GM23338 (cell line): ENCODE results near the gene ERICH3. TPM values are rescaled to one million over a fixed set of nuclear protein-coding genes. Genes with fewer than 3 reads are reported as not detected.

ENCODE experiments used
- ATAC-seq: fragments of 200-7000 bp; cut with Tn5 transposase; 3 replicates; pipeline ENCODE4 v1.9.1; 2020
- DNase-seq: peaks from one replicate; pipeline ENCODE4 v3.0.0-alpha.2; 2015; ENCODE audit warnings: low spot score
- H2AFZ ChIP-seq: fragments of 200-600 bp; sonication (generic); 2 replicates; pipeline ENCODE4 v1.8.0; 2016; ENCODE audit warnings: antibody characterized with exemption, mild to moderate bottlenecking, moderate library complexity
- H3F3A ChIP-seq: fragments of 200-600 bp; sonication (generic); replicated peaks from 2 replicates; pipeline ENCODE4 v1.8.0; 2017; ENCODE audit warnings: antibody characterized with exemption, mixed run types, low read depth
- H3K27ac ChIP-seq: fragments of 200-600 bp; sonication (generic); 2 replicates; pipeline ENCODE4 v1.6.1; 2016; ENCODE audit warnings: low read depth
- H3K27me3 ChIP-seq: fragments of 200-600 bp; sonication (generic); 2 replicates; pipeline ENCODE4 v1.8.0; 2016; ENCODE audit warnings: mild to moderate bottlenecking, mixed run types, moderate library complexity; ENCODE audit not compliant: insufficient read depth
- H3K36me3 ChIP-seq: fragments of 200-600 bp; sonication (generic); 2 replicates; pipeline ENCODE4 v1.8.0; 2016; ENCODE audit warnings: mild to moderate bottlenecking; ENCODE audit not compliant: insufficient read depth
- H3K4me1 ChIP-seq: fragments of 200-600 bp; sonication (generic); 2 replicates; pipeline ENCODE4 v1.8.0; 2016; ENCODE audit warnings: mild to moderate bottlenecking, moderate library complexity; ENCODE audit not compliant: insufficient read depth
- H3K4me2 ChIP-seq: fragments of 200-600 bp; sonication (generic); 2 replicates; pipeline ENCODE4 v1.7.1; 2017; ENCODE audit warnings: mixed run types
- H3K4me3 ChIP-seq: fragments of 200-600 bp; sonication (generic); 2 replicates; pipeline ENCODE4 v1.6.1; 2016; ENCODE audit warnings: mixed run types
- H3K79me2 ChIP-seq: fragments of 200-600 bp; sonication (generic); replicated peaks from 2 replicates; pipeline ENCODE4 v1.8.0; 2017; ENCODE audit warnings: mild to moderate bottlenecking; ENCODE audit not compliant: insufficient read depth
- H3K9me2 ChIP-seq: fragments of 200-600 bp; sonication (generic); 2 replicates; pipeline ENCODE4 v1.8.0; 2017; ENCODE audit not compliant: insufficient read depth
- H4K20me1 ChIP-seq: fragments of 200-600 bp; sonication (generic); replicated peaks from 2 replicates; pipeline ENCODE4 v1.8.0; 2017; ENCODE audit warnings: mild to moderate bottlenecking; ENCODE audit not compliant: insufficient read depth
- H3K27ac Mint-ChIP-seq: 2 replicates; pipeline ENCODE4 v1.8.0; 2020; ENCODE audit warnings: inconsistent platforms, mild to moderate bottlenecking, moderate library complexity, mixed read lengths
- H3K27me3 Mint-ChIP-seq: 3 replicates; pipeline ENCODE4 v1.8.0; 2022; ENCODE audit warnings: low read depth, mild to moderate bottlenecking, moderate library complexity, mixed read lengths, inconsistent platforms; ENCODE audit not compliant: insufficient read depth, poor library complexity
- H3K36me3 Mint-ChIP-seq: 3 replicates; pipeline ENCODE4 v1.8.0; 2021; ENCODE audit warnings: low read depth, mild to moderate bottlenecking, inconsistent platforms, moderate library complexity, mixed read lengths
- H3K4me1 Mint-ChIP-seq: 3 replicates; pipeline ENCODE4 v1.8.0; 2020; ENCODE audit warnings: mild to moderate bottlenecking, inconsistent platforms, mixed read lengths
- H3K4me3 Mint-ChIP-seq: 3 replicates; pipeline ENCODE4 v1.8.0; 2021; ENCODE audit warnings: moderate library complexity, mild to moderate bottlenecking, inconsistent platforms, mixed read lengths
- H3K9me3 Mint-ChIP-seq: 3 replicates; pipeline ENCODE4 v1.8.0; 2020; ENCODE audit warnings: moderate library complexity, mild to moderate bottlenecking, inconsistent platforms, mixed read lengths
- CTCF ChIP-seq, 2 experiments: fragments of 200-600 bp in 1 of 2; sonication (generic) in 1 of 2; conservative IDR thresholded peaks; 2 replicates each; pipeline versions ENCODE4 v1.5.1 to v1.6.1; 2016 to 2017; ENCODE audit warnings: antibody characterized with exemption in 2 of 2, low read depth in 2 of 2, mild to moderate bottlenecking in 2 of 2, moderate library complexity in 1 of 2
- EZH2 ChIP-seq: fragments of 200-600 bp; sonication (generic); IDR thresholded peaks from one replicate; pipeline ENCODE4 v1.8.0; 2017; ENCODE audit warnings: antibody characterized with exemption, mild to moderate bottlenecking, low read depth; ENCODE audit not compliant: unreplicated experiment
- EZH2phosphoT487 ChIP-seq: fragments of 200-600 bp; sonication (generic); IDR thresholded peaks from one replicate; pipeline ENCODE4 v1.8.1; 2018; ENCODE audit warnings: antibody characterized with exemption; ENCODE audit not compliant: unreplicated experiment
- JUNB ChIP-seq: IDR thresholded peaks from one replicate; pipeline ENCODE4 v1.6.1; 2016; ENCODE audit warnings: antibody characterized with exemption; ENCODE audit not compliant: unreplicated experiment
- NANOG ChIP-seq: IDR thresholded peaks from 2 replicates; pipeline ENCODE4 v1.6.1; 2016; ENCODE audit warnings: antibody characterized with exemption, borderline replicate concordance
- POLR2AphosphoS5 ChIP-seq: IDR thresholded peaks from 2 replicates; pipeline ENCODE4 v1.6.1; 2016; ENCODE audit warnings: antibody characterized with exemption, low read depth
- REST ChIP-seq: IDR thresholded peaks from one replicate; pipeline ENCODE4 v1.6.1; 2018; ENCODE audit warnings: antibody characterized with exemption; ENCODE audit not compliant: unreplicated experiment
- STAT1 ChIP-seq: IDR thresholded peaks from one replicate; pipeline ENCODE4 v1.6.1; 2016; ENCODE audit warnings: antibody characterized with exemption; ENCODE audit not compliant: unreplicated experiment
- ZNF114 ChIP-seq: fragments of 250-450 bp; sonication (Bioruptor Pico); IDR thresholded peaks from 2 replicates; pipeline ENCODE4 v1.5.0; 2020; ENCODE audit warnings: mild to moderate bottlenecking, moderate library complexity
- ZNF331 ChIP-seq: fragments of 250-450 bp; sonication (Bioruptor Pico); IDR thresholded peaks from 2 replicates; pipeline ENCODE4 v1.5.0; 2020; ENCODE audit warnings: low read depth, mild to moderate bottlenecking, moderate library complexity
- ZNF462 ChIP-seq: fragments of 250-450 bp; sonication (Bioruptor Pico); IDR thresholded peaks from 2 replicates; pipeline ENCODE4 v1.5.0; 2020; ENCODE audit warnings: mild to moderate bottlenecking, moderate library complexity
- polyA plus RNA-seq: library from polyadenylated mRNA; unstranded; fragments of >200 nt; fragmentation: Nextera tagmentation; extraction: Ambion mirVana; gene quantifications from 2 replicates; pipeline ENCODE4 v1.2.1, GENCODE V29; 2016
- total RNA-seq: library from RNA; depleted of rRNA; stranded (reverse); fragments of >200 nt; shearing (Covaris generic); gene quantifications from 2 replicates; pipeline ENCODE4 v1.2.3, GENCODE V29; 2014

The ERICH3 gene
- total and polyA plus RNA-seq, 2 experiments from 2014 or later, result not detected

GRCh38 chr1:74679811-74680210, 6.2 kb upstream of the ERICH3 start (continued):
- TF ChIP-seq REST (no peak), ZNF331 (CRISPR knock-in tag) (no peak), POLR2AphosphoS5 (no peak), ZNF114 (CRISPR knock-in tag) (no peak), CTCF (conservative IDR thresholded peaks at IDR 0.05; ENCODE audit: low read depth in 2 of 2) (no peak), EZH2phosphoT487 (no peak), EZH2 (no peak), STAT1 (no peak)

GRCh38 chr1:74677926-74678325, 4.3 kb upstream of the ERICH3 start:
- peaks cover 15% of the 10 kb centered on the region for H3K27me3 Mint-ChIP-seq
- H4K20me1 ChIP-seq, result no peaks in the 10 kb centered on the region
- H3K4me3 Mint-ChIP-seq, result no peak overlapping the region
- H3K9me2 ChIP-seq, result no peaks in the 10 kb centered on the region
- H3K36me3 Mint-ChIP-seq, result no peaks in the 10 kb centered on the region
- no peak overlapping the region for H3K27ac Mint-ChIP-seq
- no peak overlapping the region for H3K4me2 ChIP-seq
- no peak overlapping the region for H3K27ac ChIP-seq
- peaks cover 31% of the 10 kb centered on the region for H3K27me3 ChIP-seq
- no peaks in the 10 kb centered on the region for H3K36me3 ChIP-seq
- H3K4me1 Mint-ChIP-seq, result peaks cover 14% of the 10 kb centered on the region
- no peak overlapping the region for H3K4me3 ChIP-seq
- ATAC-seq (no peak), DNase-seq (no peak)
- H3F3A ChIP-seq, result no peaks in the 10 kb centered on the region
- H3K79me2 ChIP-seq, result no peaks in the 10 kb centered on the region
- peaks cover 16% of the 10 kb centered on the region for H3K4me1 ChIP-seq
- H3K9me3 Mint-ChIP-seq, result no peaks in the 10 kb centered on the region
- H2AFZ ChIP-seq, result no peak overlapping the region
- TF ChIP-seq ZNF114 (CRISPR knock-in tag) (no peak), CTCF (conservative IDR thresholded peaks at IDR 0.05; ENCODE audit: low read depth in 2 of 2) (no peak), EZH2phosphoT487 (no peak), EZH2 (no peak), JUNB (no peak), POLR2AphosphoS5 (no peak), ZNF462 (CRISPR knock-in tag) (no peak), NANOG (no peak), STAT1 (no peak)
